ENCODE data around the gene CUX1.

CUX1 gene

GRCh38 chr7:102273749-102274712 lies 456.6 kb downstream of the CUX1 start:
- no peak overlapping the region for H2AFZ ChIP-seq (ENCODE audit: low read depth)

GRCh38 chr7:102275123-102275703 lies 457.8 kb downstream of the CUX1 start:
- Histone ChIP-seq H4K20me1 (ENCODE audit: insufficient read depth) (no peaks in the 10 kb centered on the region), H3K27ac (no peak overlapping the region), H3K9ac (no peak overlapping the region), H2AFZ (ENCODE audit: low read depth) (no peak overlapping the region), H3K4me3 (IDR thresholded peaks at IDR 0.05; ENCODE audit: insufficient read depth, low read depth, low read length) (no peak overlapping the region), H3K4me1 (ENCODE audit: low read depth, poor library complexity, severe bottlenecking) (peaks cover 41% of the 10 kb centered on the region), H3K27me3 (ENCODE audit: insufficient read depth, low read depth) (no peaks in the 10 kb centered on the region), H3K79me2 (ENCODE audit: insufficient read depth, low read depth) (no peaks in the 10 kb centered on the region), H3K4me2 (no peak overlapping the region), H3K36me3 (ENCODE audit: insufficient read depth) (no peaks in the 10 kb centered on the region)
- no peak for TF ChIP-seq CTCF (conservative IDR thresholded peaks at IDR 0.05; ENCODE audit: low read depth, low read length)

More at GRCh38 chr7:102273749-102274712, 456.6 kb downstream of the CUX1 start:
- Histone ChIP-seq H3K9ac (no peak overlapping the region), H3K79me2 (ENCODE audit: insufficient read depth, low read depth) (no peaks in the 10 kb centered on the region), H3K36me3 (ENCODE audit: insufficient read depth) (no peaks in the 10 kb centered on the region), H3K4me1 (ENCODE audit: low read depth, poor library complexity, severe bottlenecking) (peaks cover 29% of the 10 kb centered on the region), H4K20me1 (ENCODE audit: insufficient read depth) (no peaks in the 10 kb centered on the region), H3K4me3 (IDR thresholded peaks at IDR 0.05; ENCODE audit: insufficient read depth, low read depth, low read length) (no peak overlapping the region), H3K27me3 (ENCODE audit: insufficient read depth, low read depth) (no peaks in the 10 kb centered on the region), H3K27ac (no peak overlapping the region), H3K4me2 (no peak overlapping the region)
- TF ChIP-seq CTCF (conservative IDR thresholded peaks at IDR 0.05; ENCODE audit: low read depth, low read length) = no peak

- Histone ChIP-seq H3K79me2 (ENCODE audit: insufficient read depth, low read depth) (no peaks in the 10 kb centered on the region), H3K36me3 (ENCODE audit: insufficient read depth) (no peaks in the 10 kb centered on the region), H2AFZ (ENCODE audit: low read depth) (no peak overlapping the region), H3K4me1 (ENCODE audit: low read depth, poor library complexity, severe bottlenecking) (peaks cover 49% of the 10 kb centered on the region), H3K4me2 (peak overlapping the region; percentile 31; the same call in 1 of the 2 replicates), H4K20me1 (ENCODE audit: insufficient read depth) (no peaks in the 10 kb centered on the region), H3K27me3 (ENCODE audit: insufficient read depth, low read depth) (no peaks in the 10 kb centered on the region), H3K9ac (no peak overlapping the region), H3K27ac (no peak overlapping the region), H3K4me3 (IDR thresholded peaks at IDR 0.05; ENCODE audit: insufficient read depth, low read depth, low read length) (no peak overlapping the region)
- TF ChIP-seq CTCF (conservative IDR thresholded peaks at IDR 0.05; ENCODE audit: low read depth, low read length) = no peak
Measured at GRCh38 chr7:102277901-102278300, 460.5 kb downstream of the CUX1 start.

- Histone ChIP-seq H3K27me3 (ENCODE audit: insufficient read depth, low read depth) (no peaks in the 10 kb centered on the region), H3K4me1 (ENCODE audit: low read depth, poor library complexity, severe bottlenecking) (peaks cover 37% of the 10 kb centered on the region), H3K4me2 (peak overlapping the region; percentile 100), H4K20me1 (ENCODE audit: insufficient read depth) (no peaks in the 10 kb centered on the region), H2AFZ (ENCODE audit: low read depth) (peak overlapping the region; percentile 73), H3K27ac (peak overlapping the region; percentile 80), H3K36me3 (ENCODE audit: insufficient read depth) (no peaks in the 10 kb centered on the region), H3K4me3 (IDR thresholded peaks at IDR 0.05; ENCODE audit: insufficient read depth, low read depth, low read length) (no peak overlapping the region), H3K9ac (peak overlapping the region; percentile 51; the same call in 1 of the 2 replicates), H3K79me2 (ENCODE audit: insufficient read depth, low read depth) (no peaks in the 10 kb centered on the region)
- peak; percentile 92 for TF ChIP-seq CTCF (conservative IDR thresholded peaks at IDR 0.05; ENCODE audit: low read depth, low read length)
Measured at GRCh38 chr7:102279537-102280400, 462.3 kb downstream of the CUX1 start.

Data from KMS-11 (cell line).